Gastrocnemius medialis (tissue), 4 donors: ENCODE results near the gene ZBED5. TPM values are rescaled to one million over a fixed set of nuclear protein-coding genes. Genes with fewer than 3 reads are reported as not detected.
"Not testable (repeated sequence)": the region's sequence is repeated elsewhere in the genome, so short reads cannot be mapped to it uniquely, and the experiment has no call there.

Experiments used
- ATAC-seq, 2 donors: fragments of 150-250 bp; one replicate each; pipeline ENCODE4 v1.9.1; 2016
- DNase-seq, 2 donors: peaks; one replicate each; pipeline ENCODE4 v3.0.0-alpha.2; 2019
- H3K27ac ChIP-seq, 4 donors: fragments of 200-600 bp; sonication (generic); 1 replicate in 1 of 4; 2 replicates in 3 of 4; pipeline ENCODE4 v1.5.1; 2016 to 2018; ENCODE audit warnings: mild to moderate bottlenecking in 2 of 4, moderate library complexity in 1 of 4
- H3K27me3 ChIP-seq, 3 donors: fragments of 200-600 bp; sonication (generic) in 2 of 3; 1 replicate in 1 of 3; 2 replicates in 2 of 3; pipeline versions ENCODE4 v1.5.1 to v1.6.0; 2016 to 2019; ENCODE audit warnings: mild to moderate bottlenecking in 1 of 3, moderate library complexity in 1 of 3
- H3K36me3 ChIP-seq, 2 donors: fragments of 200-600 bp; sonication (generic) in 1 of 2; one replicate each; pipeline ENCODE4 v1.5.1; 2017 to 2018
- H3K4me1 ChIP-seq, 2 donors: fragments of 200-600 bp; sonication (generic) in 1 of 2; one replicate each; pipeline ENCODE4 v1.5.1; 2016 to 2017; ENCODE audit warnings: mild to moderate bottlenecking in 2 of 2
- H3K4me3 ChIP-seq, 4 donors: fragments of 200-600 bp; sonication (generic) in 3 of 4; 1 replicate in 1 of 4; 2 replicates in 3 of 4; pipeline ENCODE4 v1.5.1; 2016 to 2019; ENCODE audit warnings: mild to moderate bottlenecking in 2 of 4
- H3K9me3 ChIP-seq, 3 donors: fragments of 200-600 bp; sonication (generic) in 2 of 3; 1 replicate in 1 of 3; 2 replicates in 2 of 3; pipeline ENCODE4 v1.5.1; 2016 to 2019
- POLR2A ChIP-seq, 2 donors: fragments of 450-650 bp; IDR thresholded peaks; one replicate each; pipeline ENCODE4 v1.6.1; 2017; ENCODE audit warnings: antibody characterized with exemption in 2 of 2, mild to moderate bottlenecking in 2 of 2, moderate library complexity in 2 of 2
- in situ Hi-C, 4 donors: fragments of 200-750 bp; cut with MboI; loops; one replicate each; pipeline versions ENCODE4 v1.15.0 to v1.8.0; 2017; ENCODE audit warnings: low sequenced_read_pairs in 4 of 4
- intact Hi-C: fragments of 100-400 bp; cut with DNase I; formaldehyde crosslinking; loops from one replicate; pipeline ENCODE4 v1.15.1; 2023; ENCODE audit warnings: low total_unique reads
- total RNA-seq, 4 donors: library from RNA; depleted of rRNA; stranded (reverse); fragments of >200 nt; gene quantifications; one replicate each; pipeline versions ENCODE4 v1.1.0 to v1.2.3, GENCODE V29; 2016
- TF ChIP-seq, protein P1 (sequence below), 5 experiments: fragments of 450-650 bp in 3 of 5; fragments of 200-600 bp in 2 of 5; sonication (generic) in 2 of 5; IDR thresholded peaks in 4 of 5; conservative IDR thresholded peaks in 1 of 5; 1 replicate in 4 of 5; 2 replicates in 1 of 5; pipeline ENCODE4 v1.5.1; 2016 to 2019; ENCODE audit warnings: antibody characterized with exemption in 5 of 5, mild to moderate bottlenecking in 3 of 5, moderate library complexity in 3 of 5

The ZBED5 gene
- total RNA-seq, 4 donors from 2014 or later, result 11.3 to 36.3 (median 18.5) TPM

GRCh38 chr11:10885703-10886363 lies 28.0 kb upstream of the ZBED5 start:
- ATAC-seq (peak in 1 of 2 donors; percentile 77), DNase-seq (no peak)
- H3K27me3 ChIP-seq, result no peaks in the 10 kb centered on the region
- no peaks in the 10 kb centered on the region for H3K9me3 ChIP-seq
- in situ Hi-C loops, result no loop called here
- TF ChIP-seq, protein P1, sequence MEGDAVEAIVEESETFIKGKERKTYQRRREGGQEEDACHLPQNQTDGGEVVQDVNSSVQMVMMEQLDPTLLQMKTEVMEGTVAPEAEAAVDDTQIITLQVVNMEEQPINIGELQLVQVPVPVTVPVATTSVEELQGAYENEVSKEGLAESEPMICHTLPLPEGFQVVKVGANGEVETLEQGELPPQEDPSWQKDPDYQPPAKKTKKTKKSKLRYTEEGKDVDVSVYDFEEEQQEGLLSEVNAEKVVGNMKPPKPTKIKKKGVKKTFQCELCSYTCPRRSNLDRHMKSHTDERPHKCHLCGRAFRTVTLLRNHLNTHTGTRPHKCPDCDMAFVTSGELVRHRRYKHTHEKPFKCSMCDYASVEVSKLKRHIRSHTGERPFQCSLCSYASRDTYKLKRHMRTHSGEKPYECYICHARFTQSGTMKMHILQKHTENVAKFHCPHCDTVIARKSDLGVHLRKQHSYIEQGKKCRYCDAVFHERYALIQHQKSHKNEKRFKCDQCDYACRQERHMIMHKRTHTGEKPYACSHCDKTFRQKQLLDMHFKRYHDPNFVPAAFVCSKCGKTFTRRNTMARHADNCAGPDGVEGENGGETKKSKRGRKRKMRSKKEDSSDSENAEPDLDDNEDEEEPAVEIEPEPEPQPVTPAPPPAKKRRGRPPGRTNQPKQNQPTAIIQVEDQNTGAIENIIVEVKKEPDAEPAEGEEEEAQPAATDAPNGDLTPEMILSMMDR (IDR thresholded peaks at IDR 0.05 in 4 of 5, conservative IDR thresholded peaks at IDR 0.05 in 1 of 5), result no peak
- TF ChIP-seq POLR2A (IDR thresholded peaks at IDR 0.05), result no peak
- intact Hi-C loops, result no loop called here
- peak overlapping the region; percentile 27 to 48 (median 40) for H3K27ac ChIP-seq
- peaks cover 10 to 21% of the 10 kb centered on the region in 2 donors for H3K4me1 ChIP-seq
- no peak overlapping the region for H3K4me3 ChIP-seq
- H3K36me3 ChIP-seq, result no peaks in the 10 kb centered on the region

DNA sequence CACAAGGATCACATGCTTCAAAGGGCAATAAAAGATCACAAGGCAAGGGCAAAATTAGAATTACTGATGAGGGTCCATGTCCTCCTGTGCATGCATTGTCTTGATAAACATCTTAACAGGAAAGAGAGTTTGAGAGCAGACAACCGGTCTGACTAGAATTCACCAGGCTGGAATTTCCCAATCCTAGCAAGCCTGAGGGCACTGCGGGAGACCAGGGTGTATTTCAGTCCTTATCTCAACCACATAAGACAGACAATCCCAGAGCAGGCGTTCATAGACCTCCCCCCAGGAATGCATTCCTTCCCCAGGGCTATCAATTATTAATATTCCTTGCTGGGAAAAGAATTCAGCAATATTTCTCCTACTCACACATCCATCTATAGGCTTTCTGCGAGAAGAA lies 26.4 kb upstream of the ZBED5 start:
- intact Hi-C loops, H3K4me3 ChIP-seq, H3K36me3 ChIP-seq, H3K27ac ChIP-seq, H3K27me3 ChIP-seq, H3K9me3 ChIP-seq, ATAC-seq, DNase-seq, in situ Hi-C loops: not testable (repeated sequence)
- H3K4me1 ChIP-seq, result peaks cover 10 to 21% of the 10 kb centered on the region in 2 donors

DNA sequence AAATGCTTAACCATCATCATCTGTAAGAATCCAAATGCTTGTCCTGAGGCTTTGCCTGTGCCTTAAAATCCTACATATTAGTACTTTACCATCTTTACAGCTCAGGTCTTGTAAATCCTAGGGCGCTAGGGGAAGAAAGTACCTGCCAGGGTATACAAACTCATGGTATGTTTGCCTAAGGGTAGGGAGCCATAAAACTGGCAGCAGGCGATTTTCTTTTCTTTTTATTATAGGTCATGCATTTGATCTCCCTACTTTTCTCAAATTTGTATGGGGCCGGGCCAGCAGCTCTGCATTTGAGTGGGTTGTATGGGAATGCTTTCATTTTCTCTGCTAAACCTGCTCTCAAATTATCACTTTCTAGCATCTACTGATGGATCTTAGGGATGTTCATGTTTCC lies 24.0 kb upstream of the ZBED5 start:
- ATAC-seq (no peak), DNase-seq (no peak)
- intact Hi-C loops, result no loop called here
- no peaks in the 10 kb centered on the region for H3K36me3 ChIP-seq
- no peak for TF ChIP-seq POLR2A (IDR thresholded peaks at IDR 0.05)
- TF ChIP-seq, protein P1 (IDR thresholded peaks at IDR 0.05 in 4 of 5, conservative IDR thresholded peaks at IDR 0.05 in 1 of 5), result no peak
- H3K9me3 ChIP-seq, result no peaks in the 10 kb centered on the region
- H3K27me3 ChIP-seq, result no peaks in the 10 kb centered on the region
- no peak overlapping the region for H3K27ac ChIP-seq
- H3K4me3 ChIP-seq, result no peak overlapping the region
- H3K4me1 ChIP-seq, result peaks cover 16 to 24% of the 10 kb centered on the region in 2 donors
- in situ Hi-C loops, result no loop called here

GRCh38 chr11:10878408-10879214 lies 20.8 kb upstream of the ZBED5 start:
- ATAC-seq (peak in 1 of 2 donors; percentile 81), DNase-seq (no peak)
- intact Hi-C loops (loop anchor here (2.0 kb wide), 1 partner anchor 16 kb away; no protein-coding TSS in a partner anchor), in situ Hi-C loops (no loop called here)
- H3K4me1 ChIP-seq, result peaks cover 12 to 18% of the 10 kb centered on the region in 2 donors
- no peak overlapping the region for H3K4me3 ChIP-seq
- TF ChIP-seq POLR2A (IDR thresholded peaks at IDR 0.05), result no peak
- TF ChIP-seq, protein P1 (IDR thresholded peaks at IDR 0.05 in 4 of 5, conservative IDR thresholded peaks at IDR 0.05 in 1 of 5), result peak; percentile 31 to 68 (median 57)
- H3K36me3 ChIP-seq, result no peaks in the 10 kb centered on the region
- no peaks in the 10 kb centered on the region for H3K27me3 ChIP-seq
- H3K27ac ChIP-seq, result peak overlapping the region in 1 of 4 donors; percentile 11
- H3K9me3 ChIP-seq, result no peaks in the 10 kb centered on the region

GRCh38 chr11:10876158-10876557 lies 18.3 kb upstream of the ZBED5 start:
- Histone ChIP-seq H3K4me3 (no peak overlapping the region), H3K4me1 (peaks cover 12 to 18% of the 10 kb centered on the region in 2 donors), H3K27ac (peak overlapping the region in 2 of 4 donors; percentile 32 to 48), H3K9me3 (peaks cover 0 to 4% (median 0%) of the 10 kb centered on the region in 3 donors), H3K36me3 (no peaks in the 10 kb centered on the region), H3K27me3 (no peaks in the 10 kb centered on the region)
- in situ Hi-C loops (no loop called here), intact Hi-C loops (no loop called here)
- DNase-seq, result no peak
- TF ChIP-seq, protein P1 (IDR thresholded peaks at IDR 0.05 in 4 of 5, conservative IDR thresholded peaks at IDR 0.05 in 1 of 5), result no peak
- no peak for TF ChIP-seq POLR2A (IDR thresholded peaks at IDR 0.05)
- no peak for ATAC-seq
